SK-N-SH (cell line): ENCODE results near the gene MRPS2. TPM values are rescaled to one million over a fixed set of nuclear protein-coding genes. Genes with fewer than 3 reads are reported as not detected.

Experiments used
- CTCF ChIA-PET: fragments of 300-600, 350-600 bp; formaldehyde crosslinking; extraction: SDS; loops from one replicate; lab custom pipeline; 2021; lab: Yijun Ruan, JAX
- POLR2A ChIA-PET: fragments of 350-600 bp; sonication (Branson Sonifier 250); formaldehyde crosslinking; extraction: SDS; loops from one replicate; lab custom pipeline; 2020; ENCODE audit warnings: antibody characterized with exemption, inconsistent platforms; lab: Yijun Ruan, JAX
- DNase-seq: peaks from one replicate; pipeline ENCODE4 v3.0.0; 2012
- H2AFZ ChIP-seq: fragments of 200-600 bp; sonication (generic); 2 replicates; pipeline ENCODE4 v1.8.1; 2016; ENCODE audit warnings: antibody characterized with exemption, mild to moderate bottlenecking, low read depth
- H3F3A ChIP-seq: fragments of 200-600 bp; sonication (generic); replicated peaks from 2 replicates; pipeline ENCODE3; 2016; ENCODE audit warnings: antibody characterized with exemption, mild to moderate bottlenecking; ENCODE audit not compliant: insufficient read depth
- H3K27ac ChIP-seq, 2 experiments: fragments of 200-500 bp in 1 of 2; fragments of 200-600 bp in 1 of 2; sonication (Bioruptor generic) in 1 of 2; sonication (generic), shearing (Covaris generic) in 1 of 2; 2 replicates each; pipeline versions ENCODE4 v1.5.1 to v1.6.1; 2014 to 2016; ENCODE audit warnings: low read depth in 2 of 2, inconsistent platforms in 1 of 2, low read length in 1 of 2, mild to moderate bottlenecking in 1 of 2, mixed read lengths in 1 of 2
- H3K27me3 ChIP-seq: fragments of 200-600 bp; sonication (generic), shearing (Covaris generic); 2 replicates; pipeline ENCODE4 v1.6.1; 2016; ENCODE audit warnings: mixed run types; ENCODE audit not compliant: insufficient read depth
- H3K36me3 ChIP-seq, 2 experiments: fragments of 200-500 bp in 1 of 2; fragments of 200-600 bp in 1 of 2; sonication (Bioruptor generic) in 1 of 2; sonication (generic) in 1 of 2; replicated peaks in 1 of 2; 2 replicates each; pipeline versions ENCODE3 to v1.5.1; 2014 to 2016; ENCODE audit warnings: low read length in 1 of 2, mild to moderate bottlenecking in 1 of 2; ENCODE audit not compliant: insufficient read depth in 2 of 2, control insufficient read depth in 1 of 2
- H3K4me1 ChIP-seq, 2 experiments: fragments of 200-500 bp in 1 of 2; fragments of 200-600 bp in 1 of 2; sonication (Bioruptor generic) in 1 of 2; sonication (generic), shearing (Covaris generic) in 1 of 2; 2 replicates each; pipeline versions ENCODE4 v1.5.1 to v1.6.1; 2014 to 2016; ENCODE audit warnings: low read depth in 1 of 2, low read length in 1 of 2, mixed run types in 1 of 2; ENCODE audit not compliant: insufficient read depth in 2 of 2, control insufficient read depth in 1 of 2
- H3K4me2 ChIP-seq: fragments of 200-600 bp; sonication (generic), shearing (Covaris generic); 2 replicates; pipeline ENCODE4 v1.6.1; 2017; ENCODE audit warnings: mixed run types
- H3K4me3 ChIP-seq, 2 experiments: fragments of 200-500 bp in 1 of 2; fragments of 200-600 bp in 1 of 2; sonication (Bioruptor generic) in 1 of 2; sonication (generic), shearing (Covaris generic) in 1 of 2; 2 replicates each; pipeline versions ENCODE4 v1.5.1 to v1.8.1; 2014 to 2016; ENCODE audit warnings: low read depth in 2 of 2, inconsistent platforms in 1 of 2, low read length in 1 of 2, mild to moderate bottlenecking in 1 of 2, mixed read lengths in 1 of 2, moderate library complexity in 1 of 2
- H3K79me2 ChIP-seq: fragments of 200-600 bp; sonication (generic); 2 replicates; pipeline ENCODE4 v1.8.1; 2017; ENCODE audit warnings: mild to moderate bottlenecking; ENCODE audit not compliant: insufficient read depth
- H3K9ac ChIP-seq: fragments of 200-600 bp; sonication (generic); 2 replicates; pipeline ENCODE4 v1.6.1; 2017; ENCODE audit warnings: mixed run types
- H3K9me2 ChIP-seq: fragments of 200-600 bp; sonication (generic); 2 replicates; pipeline ENCODE4 v1.6.1; 2017; ENCODE audit warnings: mixed run types
- H3K9me3 ChIP-seq: fragments of 200-600 bp; sonication (generic); 2 replicates; pipeline ENCODE4 v1.6.1; 2017; ENCODE audit warnings: mixed run types, mild to moderate bottlenecking, moderate library complexity
- H4K20me1 ChIP-seq: fragments of 200-600 bp; sonication (generic); 2 replicates; pipeline ENCODE4 v1.6.1; 2017; ENCODE audit warnings: mild to moderate bottlenecking, mixed run types; ENCODE audit not compliant: insufficient read depth
- EP300 ChIP-seq, 2 experiments: IDR thresholded peaks; 2 replicates each; pipeline versions ENCODE4 v1.4.0 to v1.6.1; 2012; ENCODE audit warnings: borderline replicate concordance in 1 of 2, low read depth in 1 of 2, low read length in 1 of 2
- FOXJ3 ChIP-seq: sonication (generic); formaldehyde crosslinking; IDR thresholded peaks from 2 replicates; pipeline ENCODE4 v1.5.1; 2020; ENCODE audit warnings: mild to moderate bottlenecking, missing genetic modification reagents
- MXI1 ChIP-seq: IDR thresholded peaks from 2 replicates; pipeline ENCODE4 v1.6.1; 2012; ENCODE audit warnings: mild to moderate bottlenecking, low read depth, low read length, improper control_type of control experiment
- POLR2AphosphoS5 ChIP-seq: IDR thresholded peaks from 2 replicates; pipeline ENCODE4 v1.6.1; 2012; ENCODE audit warnings: low read depth, low read length
- RCOR1 ChIP-seq: fragments of 150-350 bp; IDR thresholded peaks from 2 replicates; pipeline ENCODE4 v1.6.1; 2017; ENCODE audit warnings: antibody characterized with exemption, low read length
- whole genome bisulfite sequencing: methylation state at CpG from one replicate; pipeline ENCODE4 v1.1.6; 2017; ENCODE audit warnings: low lambda C conversion rate; 5-methylcytosine and 5-hydroxymethylcytosine counted together
- polyA plus RNA-seq, 3 experiments: library from polyadenylated mRNA; depleted of rRNA; stranded (reverse); fragments of >200 nt; gene quantifications; 2 replicates each; pipeline ENCODE4 v1.2.3, GENCODE V29; 2012
- TF ChIP-seq, protein P1 (sequence below): fragments of 150-350 bp; IDR thresholded peaks from 2 replicates; pipeline ENCODE4 v1.6.1; 2016; ENCODE audit warnings: mild to moderate bottlenecking, low read depth, low read length
- TF ChIP-seq, protein P2 (sequence below): IDR thresholded peaks from 2 replicates; pipeline ENCODE4 v1.6.1; 2012; ENCODE audit warnings: mild to moderate bottlenecking, low read depth, low read length, moderate library complexity
- TF ChIP-seq, protein P3 (sequence below): IDR thresholded peaks from 2 replicates; pipeline ENCODE4 v1.4.0; 2012; ENCODE audit warnings: low read depth, borderline replicate concordance
- TF ChIP-seq, protein P4 (sequence below): fragments of 150-350 bp; IDR thresholded peaks from 2 replicates; pipeline ENCODE4 v1.6.1; 2017; ENCODE audit warnings: antibody characterized with exemption, low read length, low read depth, borderline replicate concordance
- TF ChIP-seq, protein P5 (sequence below): IDR thresholded peaks from 2 replicates; pipeline ENCODE4 v1.4.0; 2012; ENCODE audit warnings: low read depth, borderline replicate concordance

MRPS2 gene
- polyA plus RNA-seq, 1 of the 3 experiments (the other 2 are of a cell fraction) = 113 TPM

DNA sequence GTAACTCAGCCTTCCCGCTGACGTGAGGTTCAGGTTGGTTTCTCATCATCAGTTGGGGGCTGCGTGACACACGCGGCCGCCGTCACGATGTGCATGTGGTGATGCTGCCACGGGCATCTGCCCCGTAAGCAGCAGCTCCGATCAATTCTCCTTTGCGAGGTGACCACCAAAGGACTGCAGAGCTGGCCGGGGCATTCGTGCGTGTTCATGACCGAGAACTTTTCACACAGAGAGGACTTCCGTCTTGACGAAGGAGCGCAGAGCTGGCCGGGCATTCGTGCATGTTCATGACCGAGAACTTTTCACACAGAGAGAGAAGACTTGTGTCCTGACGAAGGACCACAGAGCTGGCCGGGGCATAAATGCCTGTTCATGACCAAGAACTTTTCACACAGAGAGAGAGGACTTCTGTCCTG, 16.9 kb downstream of the MRPS2 start:
- no peak overlapping the region for H3K9ac ChIP-seq
- no peaks in the 10 kb centered on the region for H3K79me2 ChIP-seq
- H3K4me3 ChIP-seq = no peak overlapping the region
- no peaks in the 10 kb centered on the region for H3K27me3 ChIP-seq
- TF ChIP-seq, protein P1, sequence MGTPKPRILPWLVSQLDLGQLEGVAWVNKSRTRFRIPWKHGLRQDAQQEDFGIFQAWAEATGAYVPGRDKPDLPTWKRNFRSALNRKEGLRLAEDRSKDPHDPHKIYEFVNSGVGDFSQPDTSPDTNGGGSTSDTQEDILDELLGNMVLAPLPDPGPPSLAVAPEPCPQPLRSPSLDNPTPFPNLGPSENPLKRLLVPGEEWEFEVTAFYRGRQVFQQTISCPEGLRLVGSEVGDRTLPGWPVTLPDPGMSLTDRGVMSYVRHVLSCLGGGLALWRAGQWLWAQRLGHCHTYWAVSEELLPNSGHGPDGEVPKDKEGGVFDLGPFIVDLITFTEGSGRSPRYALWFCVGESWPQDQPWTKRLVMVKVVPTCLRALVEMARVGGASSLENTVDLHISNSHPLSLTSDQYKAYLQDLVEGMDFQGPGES = no peak
- no peak for TF ChIP-seq MXI1
- TF ChIP-seq, protein P2, sequence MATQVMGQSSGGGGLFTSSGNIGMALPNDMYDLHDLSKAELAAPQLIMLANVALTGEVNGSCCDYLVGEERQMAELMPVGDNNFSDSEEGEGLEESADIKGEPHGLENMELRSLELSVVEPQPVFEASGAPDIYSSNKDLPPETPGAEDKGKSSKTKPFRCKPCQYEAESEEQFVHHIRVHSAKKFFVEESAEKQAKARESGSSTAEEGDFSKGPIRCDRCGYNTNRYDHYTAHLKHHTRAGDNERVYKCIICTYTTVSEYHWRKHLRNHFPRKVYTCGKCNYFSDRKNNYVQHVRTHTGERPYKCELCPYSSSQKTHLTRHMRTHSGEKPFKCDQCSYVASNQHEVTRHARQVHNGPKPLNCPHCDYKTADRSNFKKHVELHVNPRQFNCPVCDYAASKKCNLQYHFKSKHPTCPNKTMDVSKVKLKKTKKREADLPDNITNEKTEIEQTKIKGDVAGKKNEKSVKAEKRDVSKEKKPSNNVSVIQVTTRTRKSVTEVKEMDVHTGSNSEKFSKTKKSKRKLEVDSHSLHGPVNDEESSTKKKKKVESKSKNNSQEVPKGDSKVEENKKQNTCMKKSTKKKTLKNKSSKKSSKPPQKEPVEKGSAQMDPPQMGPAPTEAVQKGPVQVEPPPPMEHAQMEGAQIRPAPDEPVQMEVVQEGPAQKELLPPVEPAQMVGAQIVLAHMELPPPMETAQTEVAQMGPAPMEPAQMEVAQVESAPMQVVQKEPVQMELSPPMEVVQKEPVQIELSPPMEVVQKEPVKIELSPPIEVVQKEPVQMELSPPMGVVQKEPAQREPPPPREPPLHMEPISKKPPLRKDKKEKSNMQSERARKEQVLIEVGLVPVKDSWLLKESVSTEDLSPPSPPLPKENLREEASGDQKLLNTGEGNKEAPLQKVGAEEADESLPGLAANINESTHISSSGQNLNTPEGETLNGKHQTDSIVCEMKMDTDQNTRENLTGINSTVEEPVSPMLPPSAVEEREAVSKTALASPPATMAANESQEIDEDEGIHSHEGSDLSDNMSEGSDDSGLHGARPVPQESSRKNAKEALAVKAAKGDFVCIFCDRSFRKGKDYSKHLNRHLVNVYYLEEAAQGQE = no peak
- TF ChIP-seq, protein P3, sequence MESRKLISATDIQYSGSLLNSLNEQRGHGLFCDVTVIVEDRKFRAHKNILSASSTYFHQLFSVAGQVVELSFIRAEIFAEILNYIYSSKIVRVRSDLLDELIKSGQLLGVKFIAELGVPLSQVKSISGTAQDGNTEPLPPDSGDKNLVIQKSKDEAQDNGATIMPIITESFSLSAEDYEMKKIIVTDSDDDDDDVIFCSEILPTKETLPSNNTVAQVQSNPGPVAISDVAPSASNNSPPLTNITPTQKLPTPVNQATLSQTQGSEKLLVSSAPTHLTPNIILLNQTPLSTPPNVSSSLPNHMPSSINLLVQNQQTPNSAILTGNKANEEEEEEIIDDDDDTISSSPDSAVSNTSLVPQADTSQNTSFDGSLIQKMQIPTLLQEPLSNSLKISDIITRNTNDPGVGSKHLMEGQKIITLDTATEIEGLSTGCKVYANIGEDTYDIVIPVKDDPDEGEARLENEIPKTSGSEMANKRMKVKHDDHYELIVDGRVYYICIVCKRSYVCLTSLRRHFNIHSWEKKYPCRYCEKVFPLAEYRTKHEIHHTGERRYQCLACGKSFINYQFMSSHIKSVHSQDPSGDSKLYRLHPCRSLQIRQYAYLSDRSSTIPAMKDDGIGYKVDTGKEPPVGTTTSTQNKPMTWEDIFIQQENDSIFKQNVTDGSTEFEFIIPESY = no peak
- ChIA-PET CTCF (interaction anchor here (1.2 to 3.0 kb wide), 2 partner anchors 13 to 105 kb away, joined by 4 to 11 read pairs; no protein-coding TSS in a partner anchor), POLR2A (no interaction called here)
- DNase-seq = no peak
- no peaks in the 10 kb centered on the region for H3K4me1 ChIP-seq
- H3K27ac ChIP-seq = no peak overlapping the region
- no peaks in the 10 kb centered on the region for H3F3A ChIP-seq
- H2AFZ ChIP-seq = no peak overlapping the region
- H4K20me1 ChIP-seq = no peaks in the 10 kb centered on the region
- H3K9me3 ChIP-seq = no peaks in the 10 kb centered on the region
- no peak overlapping the region for H3K4me2 ChIP-seq
- no peaks in the 10 kb centered on the region for H3K36me3 ChIP-seq
- H3K9me2 ChIP-seq = no peaks in the 10 kb centered on the region
- 69% methylated on average over 24 of the region's 24 CpGs for WGBS

DNA sequence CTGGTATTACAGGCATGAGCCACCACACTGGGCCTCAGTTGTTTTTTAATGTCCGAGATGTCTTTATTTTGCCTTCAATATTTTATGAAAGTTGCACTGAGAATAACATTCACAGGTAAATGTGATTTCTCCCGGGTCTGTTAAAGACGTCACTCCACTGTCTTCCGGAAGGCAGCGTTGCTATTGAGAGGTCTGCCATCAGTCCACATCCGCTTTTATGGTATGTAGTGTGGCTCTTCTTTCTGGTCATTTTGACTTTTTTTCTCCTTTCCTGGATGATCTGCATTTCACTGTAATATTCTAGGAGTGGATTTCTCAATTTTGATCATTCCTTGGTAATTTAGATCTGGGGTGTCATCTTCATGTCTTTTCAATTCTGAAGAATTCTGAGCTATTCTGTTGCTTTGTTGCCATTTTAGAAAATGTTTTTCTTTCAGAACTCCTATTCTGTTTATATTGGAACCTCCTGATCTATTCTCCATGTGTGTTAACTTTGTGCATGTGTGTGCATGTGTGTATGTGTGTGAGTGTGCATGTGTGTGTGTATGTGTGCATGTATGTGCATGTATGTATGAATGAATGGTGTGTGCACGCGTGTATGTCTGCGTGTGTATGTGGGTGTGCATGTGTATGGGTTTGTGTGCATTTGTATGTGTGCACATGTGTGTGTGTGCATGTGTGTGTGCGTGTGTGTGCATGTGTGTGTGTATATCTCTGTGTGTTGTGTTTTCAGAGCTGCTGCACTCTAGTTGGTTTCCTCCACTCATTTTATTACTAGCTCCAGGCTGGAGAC, 18.9 kb downstream of the MRPS2 start:
- 65% methylated on average over 10 of the region's 10 CpGs for WGBS
- H3K36me3 ChIP-seq = no peaks in the 10 kb centered on the region
- no peak for DNase-seq
- no peak overlapping the region for H2AFZ ChIP-seq
- no peaks in the 10 kb centered on the region for H3K9me2 ChIP-seq
- H3K79me2 ChIP-seq = no peaks in the 10 kb centered on the region
- no peaks in the 10 kb centered on the region for H4K20me1 ChIP-seq
- ChIA-PET POLR2A (no interaction called here), CTCF (interaction anchor here (1.4 to 3.0 kb wide), 2 partner anchors 14 to 107 kb away, joined by 3 to 11 read pairs; no protein-coding TSS in a partner anchor)
- H3K9ac ChIP-seq = no peak overlapping the region
- no peaks in the 10 kb centered on the region for H3K27me3 ChIP-seq
- H3K27ac ChIP-seq = no peak overlapping the region
- no peaks in the 10 kb centered on the region; a peak in 1 of 4 replicates for H3K4me1 ChIP-seq
- H3K4me3 ChIP-seq = no peak overlapping the region
- H3K9me3 ChIP-seq = no peaks in the 10 kb centered on the region
- no peak overlapping the region for H3K4me2 ChIP-seq
- no peaks in the 10 kb centered on the region for H3F3A ChIP-seq
- TF ChIP-seq EP300 (IDR thresholded peaks at IDR 0.05; ENCODE audit: borderline replicate concordance in 1 of 2, low read depth in 1 of 2, low read length in 1 of 2) (no peak), POLR2AphosphoS5 (no peak), FOXJ3 (no peak), RCOR1 (no peak)
- TF ChIP-seq, protein P4, sequence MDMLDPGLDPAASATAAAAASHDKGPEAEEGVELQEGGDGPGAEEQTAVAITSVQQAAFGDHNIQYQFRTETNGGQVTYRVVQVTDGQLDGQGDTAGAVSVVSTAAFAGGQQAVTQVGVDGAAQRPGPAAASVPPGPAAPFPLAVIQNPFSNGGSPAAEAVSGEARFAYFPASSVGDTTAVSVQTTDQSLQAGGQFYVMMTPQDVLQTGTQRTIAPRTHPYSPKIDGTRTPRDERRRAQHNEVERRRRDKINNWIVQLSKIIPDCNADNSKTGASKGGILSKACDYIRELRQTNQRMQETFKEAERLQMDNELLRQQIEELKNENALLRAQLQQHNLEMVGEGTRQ = no peak
- TF ChIP-seq, protein P3 = no peak
- TF ChIP-seq, protein P5, sequence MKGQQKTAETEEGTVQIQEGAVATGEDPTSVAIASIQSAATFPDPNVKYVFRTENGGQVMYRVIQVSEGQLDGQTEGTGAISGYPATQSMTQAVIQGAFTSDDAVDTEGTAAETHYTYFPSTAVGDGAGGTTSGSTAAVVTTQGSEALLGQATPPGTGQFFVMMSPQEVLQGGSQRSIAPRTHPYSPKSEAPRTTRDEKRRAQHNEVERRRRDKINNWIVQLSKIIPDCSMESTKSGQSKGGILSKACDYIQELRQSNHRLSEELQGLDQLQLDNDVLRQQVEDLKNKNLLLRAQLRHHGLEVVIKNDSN = no peak
- TF ChIP-seq, protein P1 = no peak
